GM18868 (cell line): ENCODE data around the gene HOXA4.

Experiments
- ATAC-seq: cut with Tn5 transposase; IDR thresholded peaks from one replicate; pipeline ENCODE4 v1.9.1; 2021; ENCODE audit warnings: mild to moderate bottlenecking, moderate library complexity; ENCODE audit not compliant: unreplicated experiment

Gene HOXA4

GRCh38 chr7:27106901-27107240 lies 23.7 kb downstream of the HOXA4 start:
- ATAC-seq: no peak

GRCh38 chr7:27106181-27106900 lies 24.2 kb downstream of the HOXA4 start:
- no peak for ATAC-seq

GRCh38 chr7:27105301-27106031 lies 25.1 kb downstream of the HOXA4 start:
- ATAC-seq: no peak

- ATAC-seq: no peak
Observed at GRCh38 chr7:27104341-27105058, 26.1 kb downstream of the HOXA4 start.

GRCh38 chr7:27103489-27104226 lies 26.9 kb downstream of the HOXA4 start:
- no peak for ATAC-seq

GRCh38 chr7:27102581-27103442 lies 27.7 kb downstream of the HOXA4 start, which contains the start of gene HOXA2:
TSS of gene HOXA2 (minus strand) at chr7:27102683. CDS start at chr7:27102500, 183 bp downstream.
- no peak for ATAC-seq

GRCh38 chr7:27101957-27102580 lies 28.5 kb downstream of the HOXA4 start:
- ATAC-seq: no peak

GRCh38 chr7:27101171-27101956 lies 29.2 kb downstream of the HOXA4 start:
- no peak for ATAC-seq

- ATAC-seq: no peak
Observed at GRCh38 chr7:27100694-27101170, 29.8 kb downstream of the HOXA4 start.

- no peak for ATAC-seq
Observed at GRCh38 chr7:27099453-27100370, 30.8 kb downstream of the HOXA4 start.

- ATAC-seq: no peak
Observed at GRCh38 chr7:27098578-27099451, 31.7 kb downstream of the HOXA4 start.

GRCh38 chr7:27097686-27098577 lies 32.6 kb downstream of the HOXA4 start:
- ATAC-seq: no peak

- ATAC-seq: no peak
Observed at GRCh38 chr7:27096768-27097514, 33.6 kb downstream of the HOXA4 start.

- ATAC-seq: peak; percentile 84
Observed at GRCh38 chr7:27095897-27096767, 34.4 kb downstream of the HOXA4 start, which contains the start of gene HOXA1. TSS of gene HOXA1 (minus strand) at chr7:27096000. CDS start at chr7:27095912, 88 bp downstream.
